Keratinocyte (primary cell): ENCODE data around the gene MYO16. TPM values are rescaled to one million over a fixed set of nuclear protein-coding genes. Genes with fewer than 3 reads are reported as not detected.
A peak's percentile ranks its signal among the peaks of the same experiment; 100 is the strongest.

Experiments used
- DNase-seq: peaks from one replicate; pipeline ENCODE4 v3.0.0-alpha.2; 2011; ENCODE audit warnings: low read depth, missing footprints, low spot score
- FAIRE-seq: peaks from 2 replicates; lab custom pipeline; 2011; peaks lifted over from hg19 to GRCh38; lab: Jason Lieb, UNC
- H2AFZ ChIP-seq: 2 replicates; pipeline ENCODE4 v1.6.0; 2012; ENCODE audit warnings: low read length, control low read depth, inconsistent platforms; ENCODE audit not compliant: control insufficient read depth
- H3K27ac ChIP-seq: 2 replicates; pipeline ENCODE4 v1.5.1; 2011; ENCODE audit warnings: low read length; ENCODE audit not compliant: control insufficient read depth, insufficient read depth
- H3K27me3 ChIP-seq: 3 replicates; pipeline ENCODE4 v1.6.0; 2011; ENCODE audit warnings: low read length; ENCODE audit not compliant: control insufficient read depth, insufficient read depth; ENCODE audit errors: extremely low read depth
- H3K36me3 ChIP-seq, 2 experiments: 2 replicates in 1 of 2; 3 replicates in 1 of 2; pipeline ENCODE4 v1.5.1; 2011; ENCODE audit warnings: low read length in 2 of 2, mild to moderate bottlenecking in 1 of 2; ENCODE audit not compliant: control insufficient read depth in 2 of 2, insufficient read depth in 2 of 2; ENCODE audit errors: extremely low read depth in 1 of 2
- H3K4me1 ChIP-seq: 3 replicates; pipeline ENCODE4 v1.5.1; 2011; ENCODE audit warnings: low read length; ENCODE audit not compliant: control insufficient read depth, insufficient read depth; ENCODE audit errors: extremely low read depth
- H3K4me2 ChIP-seq: 3 replicates; pipeline ENCODE4 v1.6.0; 2011; ENCODE audit warnings: low read depth, low read length; ENCODE audit not compliant: control insufficient read depth, insufficient read depth; ENCODE audit errors: extremely low read depth
- H3K4me3 ChIP-seq, 3 experiments: fragments of 200-600 bp in 1 of 3; sonication (generic) in 1 of 3; 2 replicates in 2 of 3; 3 replicates in 1 of 3; pipeline ENCODE4 v1.5.1; 2011 to 2016; ENCODE audit warnings: low read length in 3 of 3, mild to moderate bottlenecking in 3 of 3, control low read depth in 2 of 3, inconsistent platforms in 1 of 3, low read depth in 1 of 3, mixed read lengths in 1 of 3, mixed run types in 1 of 3, moderate library complexity in 1 of 3; ENCODE audit not compliant: control insufficient read depth in 2 of 3, insufficient read depth in 2 of 3; ENCODE audit errors: extremely low read depth in 1 of 3
- H3K79me2 ChIP-seq: 2 replicates; pipeline ENCODE4 v1.6.0; 2012; ENCODE audit warnings: low read length; ENCODE audit not compliant: control insufficient read depth, insufficient read depth
- H3K9ac ChIP-seq: 3 replicates; pipeline ENCODE4 v1.6.0; 2011; ENCODE audit warnings: low read length; ENCODE audit not compliant: control insufficient read depth, insufficient read depth; ENCODE audit errors: extremely low read depth
- H3K9me1 ChIP-seq: 3 replicates; pipeline ENCODE4 v1.6.0; 2011; ENCODE audit warnings: low read length; ENCODE audit not compliant: control insufficient read depth, insufficient read depth; ENCODE audit errors: extremely low read depth
- H3K9me3 ChIP-seq: 2 replicates; pipeline ENCODE4 v1.5.1; 2012; ENCODE audit warnings: low read depth, low read length; ENCODE audit not compliant: control insufficient read depth
- H4K20me1 ChIP-seq: 3 replicates; pipeline ENCODE4 v1.6.0; 2011; ENCODE audit warnings: low read length; ENCODE audit not compliant: control insufficient read depth, insufficient read depth; ENCODE audit errors: extremely low read depth
- EZH2 ChIP-seq: IDR thresholded peaks from one replicate; pipeline ENCODE4 v1.6.1; 2012; ENCODE audit warnings: inconsistent platforms, mild to moderate bottlenecking, low read length, moderate library complexity
- dilution Hi-C: fragments of 300-500 bp; cut with MboI; formaldehyde crosslinking; loops from one replicate; pipeline ENCODE4 v1.7.0; 2020; ENCODE audit warnings: low sequenced_read_pairs; ENCODE audit not compliant: extremely low pct_ligation_motif_present
- polyA plus RNA-seq, 5 experiments: library from polyadenylated mRNA; depleted of rRNA in 3 of 5; stranded (reverse) in 3 of 5; stranded (forward) in 1 of 5; unstranded in 1 of 5; fragments of >200 nt; gene quantifications; 1 replicate in 1 of 5; 2 replicates in 3 of 5; 3 replicates in 1 of 5; pipeline versions ENCODE4 v1.2.1 to v1.2.3, GENCODE V29; 2011 to 2012; ENCODE audit warnings: missing spikeins in 2 of 5, low read depth in 1 of 5, low replicate concordance in 1 of 5
- TF ChIP-seq, protein P1 (sequence below), 3 experiments: IDR thresholded peaks in 1 of 3; conservative IDR thresholded peaks in 1 of 3; optimal IDR thresholded peaks in 1 of 3; 2 replicates in 2 of 3; 3 replicates in 1 of 3; pipeline versions ENCODE3 to v1.5.1; 2011; ENCODE audit warnings: low read length in 3 of 3, mild to moderate bottlenecking in 3 of 3, moderate library complexity in 2 of 3, control low read depth in 1 of 3, inconsistent platforms in 1 of 3; ENCODE audit not compliant: insufficient read depth in 2 of 3; ENCODE audit errors: extremely low read depth in 1 of 3

MYO16 gene
- polyA plus RNA-seq, 1 donor (not counting 4 experiments of a cell fraction or from before 2014, with no cell fraction given), result 0.08 TPM

DNA sequence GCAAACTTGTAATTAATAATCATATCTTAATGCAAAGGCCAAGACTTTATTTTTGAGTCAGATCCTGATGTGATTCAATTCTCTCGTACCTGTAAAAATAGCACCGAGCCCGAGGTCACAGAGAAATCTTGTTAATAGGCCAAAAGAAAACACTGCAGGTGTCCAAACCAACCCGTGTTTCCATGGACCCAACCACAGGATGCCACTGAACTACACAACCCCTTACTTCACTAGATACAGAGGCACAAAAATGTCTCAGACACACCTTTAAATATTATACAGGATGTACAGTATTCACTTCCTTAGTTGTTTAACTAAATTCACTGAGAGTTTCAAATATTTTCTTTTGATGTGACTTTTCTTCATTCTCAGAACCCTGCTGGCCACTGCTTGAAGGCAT lies 530.9 kb downstream of the MYO16 start:
- dilution Hi-C loops, result no loop called here
- peak overlapping the region; percentile 81 for H3K27ac ChIP-seq
- no peak overlapping the region for H2AFZ ChIP-seq
- no peak for FAIRE-seq
- H4K20me1 ChIP-seq, result no peaks in the 10 kb centered on the region
- DNase-seq, result no peak
- no peaks in the 10 kb centered on the region for H3K9me1 ChIP-seq
- H3K9me3 ChIP-seq, result no peaks in the 10 kb centered on the region
- peak overlapping the region; percentile 73 for H3K4me2 ChIP-seq
- no peaks in the 10 kb centered on the region for H3K27me3 ChIP-seq
- H3K9ac ChIP-seq, result peak overlapping the region; percentile 59
- H3K36me3 ChIP-seq, result no peaks in the 10 kb centered on the region
- no peaks in the 10 kb centered on the region for H3K79me2 ChIP-seq
- H3K4me3 ChIP-seq, result no peak overlapping the region
- peaks cover 70% of the 10 kb centered on the region for H3K4me1 ChIP-seq
- TF ChIP-seq EZH2, result no peak
- TF ChIP-seq, protein P1, sequence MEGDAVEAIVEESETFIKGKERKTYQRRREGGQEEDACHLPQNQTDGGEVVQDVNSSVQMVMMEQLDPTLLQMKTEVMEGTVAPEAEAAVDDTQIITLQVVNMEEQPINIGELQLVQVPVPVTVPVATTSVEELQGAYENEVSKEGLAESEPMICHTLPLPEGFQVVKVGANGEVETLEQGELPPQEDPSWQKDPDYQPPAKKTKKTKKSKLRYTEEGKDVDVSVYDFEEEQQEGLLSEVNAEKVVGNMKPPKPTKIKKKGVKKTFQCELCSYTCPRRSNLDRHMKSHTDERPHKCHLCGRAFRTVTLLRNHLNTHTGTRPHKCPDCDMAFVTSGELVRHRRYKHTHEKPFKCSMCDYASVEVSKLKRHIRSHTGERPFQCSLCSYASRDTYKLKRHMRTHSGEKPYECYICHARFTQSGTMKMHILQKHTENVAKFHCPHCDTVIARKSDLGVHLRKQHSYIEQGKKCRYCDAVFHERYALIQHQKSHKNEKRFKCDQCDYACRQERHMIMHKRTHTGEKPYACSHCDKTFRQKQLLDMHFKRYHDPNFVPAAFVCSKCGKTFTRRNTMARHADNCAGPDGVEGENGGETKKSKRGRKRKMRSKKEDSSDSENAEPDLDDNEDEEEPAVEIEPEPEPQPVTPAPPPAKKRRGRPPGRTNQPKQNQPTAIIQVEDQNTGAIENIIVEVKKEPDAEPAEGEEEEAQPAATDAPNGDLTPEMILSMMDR (optimal IDR thresholded peaks at IDR 0.05 in 1 of 3, IDR thresholded peaks at IDR 0.05 in 1 of 3, conservative IDR thresholded peaks at IDR 0.05 in 1 of 3; ENCODE audit: extremely low read depth in 1 of 3, insufficient read depth in 2 of 3, low read length in 3 of 3), result no peak

DNA sequence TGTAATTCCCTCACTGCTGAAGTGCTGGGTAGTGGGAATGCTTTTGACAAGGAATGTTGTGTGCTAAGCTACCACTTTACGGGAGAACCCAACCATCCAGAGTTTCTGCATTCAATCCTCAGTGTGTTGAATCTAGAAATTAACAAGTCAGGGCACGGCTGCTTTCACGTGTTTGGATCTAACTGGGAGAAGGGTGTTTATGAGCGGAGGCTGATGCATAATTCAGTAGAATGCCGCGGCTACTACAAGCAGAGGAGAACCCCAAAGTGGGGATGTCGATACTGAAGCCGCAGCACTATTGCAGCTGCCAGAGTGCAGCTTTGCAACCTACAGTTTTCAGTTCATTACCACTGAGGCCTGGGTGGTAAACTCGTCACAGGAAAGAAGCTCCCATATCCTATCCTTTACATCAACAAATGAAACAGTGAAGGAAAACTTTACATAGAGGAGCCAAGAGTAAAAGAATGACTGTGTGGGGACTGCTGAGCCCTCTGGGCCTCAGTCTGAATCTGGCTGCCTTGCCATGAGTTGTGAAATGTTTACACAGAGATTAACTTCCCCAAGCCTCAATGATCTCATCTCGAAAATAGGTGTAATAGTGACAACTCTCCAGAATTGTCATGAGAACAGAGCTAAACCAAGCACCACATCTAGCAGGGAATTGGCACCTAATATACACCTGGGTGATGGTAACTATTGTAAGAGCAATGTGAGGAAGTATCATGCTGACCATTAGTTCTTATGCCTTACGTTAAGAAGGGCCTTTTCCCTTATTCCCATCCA lies 531.7 kb downstream of the MYO16 start:
- Histone ChIP-seq H2AFZ (peak overlapping the region; percentile 66), H4K20me1 (no peaks in the 10 kb centered on the region), H3K4me2 (peak overlapping the region; percentile 73), H3K9ac (peak overlapping the region; percentile 59), H3K36me3 (no peaks in the 10 kb centered on the region), H3K9me1 (no peaks in the 10 kb centered on the region), H3K4me3 (no peak overlapping the region), H3K27me3 (no peaks in the 10 kb centered on the region), H3K27ac (peak overlapping the region; percentile 81), H3K4me1 (peaks cover 62% of the 10 kb centered on the region), H3K9me3 (no peaks in the 10 kb centered on the region), H3K79me2 (no peaks in the 10 kb centered on the region)
- FAIRE-seq (peak; percentile 91), DNase-seq (no peak)
- dilution Hi-C loops, result no loop called here
- TF ChIP-seq, protein P1 (optimal IDR thresholded peaks at IDR 0.05 in 1 of 3, IDR thresholded peaks at IDR 0.05 in 1 of 3, conservative IDR thresholded peaks at IDR 0.05 in 1 of 3; ENCODE audit: extremely low read depth in 1 of 3, insufficient read depth in 2 of 3, low read length in 3 of 3), result no peak
- no peak for TF ChIP-seq EZH2
